Keratinocyte (primary cell): ENCODE measurements around the gene RBM17.

Source experiments
- CTCF ChIP-seq, 3 experiments: IDR thresholded peaks in 1 of 3; conservative IDR thresholded peaks in 1 of 3; optimal IDR thresholded peaks in 1 of 3; 2 replicates in 2 of 3; 3 replicates in 1 of 3; pipeline versions ENCODE3 to v1.5.1; 2011; ENCODE audit warnings: low read length in 3 of 3, mild to moderate bottlenecking in 3 of 3, moderate library complexity in 2 of 3, control low read depth in 1 of 3, inconsistent platforms in 1 of 3; ENCODE audit not compliant: insufficient read depth in 2 of 3; ENCODE audit errors: extremely low read depth in 1 of 3
- EZH2 ChIP-seq: IDR thresholded peaks from one replicate; pipeline ENCODE4 v1.6.1; 2012; ENCODE audit warnings: inconsistent platforms, mild to moderate bottlenecking, low read length, moderate library complexity

GRCh38 chr10:6055929-6056328 lies 32.9 kb upstream of the RBM17 start:
- TF ChIP-seq CTCF (optimal IDR thresholded peaks at IDR 0.05 in 1 of 3, IDR thresholded peaks at IDR 0.05 in 1 of 3, conservative IDR thresholded peaks at IDR 0.05 in 1 of 3; ENCODE audit: extremely low read depth in 1 of 3, insufficient read depth in 2 of 3, low read length in 3 of 3) (no peak), EZH2 (no peak)
